WTC11 (cell line): ENCODE measurements around the gene LYRM7. TPM values are rescaled to one million over a fixed set of nuclear protein-coding genes. Genes with fewer than 3 reads are reported as not detected.

Experiments used
- ATAC-seq: fragments of 200-7000 bp; cut with Tn5 transposase; 2 replicates; pipeline ENCODE4 v1.10.0; 2021; ENCODE audit warnings: mild to moderate bottlenecking, moderate library complexity
- CTCF ChIA-PET: fragments of 300-600 bp; sonication (Branson Sonifier 250); formaldehyde crosslinking; loops from one replicate; lab custom pipeline; 2021; ENCODE audit warnings: antibody characterized with exemption; lab: Charles Lee
- POLR2A ChIA-PET: fragments of 350-600 bp; sonication (Branson Sonifier 250); formaldehyde crosslinking; loops from one replicate; lab custom pipeline; 2021; ENCODE audit warnings: antibody characterized with exemption; lab: Charles Lee
- DNase-seq: peaks from one replicate; pipeline ENCODE4 v3.0.0; 2021; ENCODE audit warnings: low spot score
- H3K27ac Mint-ChIP-seq: 2 replicates; pipeline ENCODE4 v1.8.0; 2021; ENCODE audit warnings: mixed read lengths
- H3K27me3 Mint-ChIP-seq: 2 replicates; pipeline ENCODE4 v1.8.0; 2021; ENCODE audit warnings: low read depth, mild to moderate bottlenecking, moderate library complexity, mixed read lengths
- H3K36me3 Mint-ChIP-seq: 2 replicates; pipeline ENCODE4 v1.8.0; 2021; ENCODE audit warnings: mixed read lengths
- H3K4me1 Mint-ChIP-seq: 2 replicates; pipeline ENCODE4 v1.8.0; 2022; ENCODE audit warnings: mixed read lengths
- H3K4me3 Mint-ChIP-seq: 2 replicates; pipeline ENCODE4 v1.8.0; 2021; ENCODE audit warnings: mild to moderate bottlenecking, moderate library complexity, mixed read lengths
- H3K9me3 Mint-ChIP-seq: 2 replicates; pipeline ENCODE4 v1.8.0; 2021; ENCODE audit warnings: mixed read lengths
- ETV6 ChIP-seq: sonication (generic); formaldehyde crosslinking; IDR thresholded peaks from 2 replicates; pipeline ENCODE4 v1.8.1; 2022; ENCODE audit warnings: mild to moderate bottlenecking, missing genetic modification reagents
- FOXP1 ChIP-seq: sonication (generic); formaldehyde crosslinking; IDR thresholded peaks from 2 replicates; pipeline ENCODE4 v1.8.0; 2022; ENCODE audit warnings: missing genetic modification reagents, mild to moderate bottlenecking, moderate library complexity, borderline replicate concordance
- GABPB1 ChIP-seq: sonication (generic); formaldehyde crosslinking; IDR thresholded peaks from 2 replicates; pipeline ENCODE4 v1.8.1; 2023; ENCODE audit warnings: mild to moderate bottlenecking, missing genetic modification reagents
- HMGA2 ChIP-seq: fragments of 250-450 bp; sonication (Bioruptor Pico); IDR thresholded peaks from 2 replicates; pipeline ENCODE4 v1.4.0; 2021; ENCODE audit warnings: mild to moderate bottlenecking, moderate library complexity
- MXD4 ChIP-seq: fragments of 250-450 bp; sonication (Bioruptor Pico); IDR thresholded peaks from 2 replicates; pipeline ENCODE4 v1.8.0; 2021; ENCODE audit warnings: mild to moderate bottlenecking, moderate library complexity, borderline replicate concordance
- MYBL2 ChIP-seq: sonication (generic); formaldehyde crosslinking; IDR thresholded peaks from 2 replicates; pipeline ENCODE4 v1.8.1; 2023; ENCODE audit warnings: mild to moderate bottlenecking, moderate library complexity, missing genetic modification reagents
- NFE2L1 ChIP-seq: sonication (generic); formaldehyde crosslinking; IDR thresholded peaks from 2 replicates; pipeline ENCODE4 v1.8.1; 2023; ENCODE audit warnings: missing genetic modification reagents
- NR1H2 ChIP-seq: sonication (generic); formaldehyde crosslinking; IDR thresholded peaks from 2 replicates; pipeline ENCODE4 v1.9.0; 2021; ENCODE audit warnings: mild to moderate bottlenecking, moderate library complexity, missing genetic modification reagents
- NR3C1 ChIP-seq: sonication (generic); formaldehyde crosslinking; conservative IDR thresholded peaks from 2 replicates; pipeline ENCODE4 v1.8.1; 2023; ENCODE audit warnings: low read depth, mild to moderate bottlenecking, missing genetic modification reagents
- OVOL2 ChIP-seq: fragments of 250-450 bp; sonication (Bioruptor Pico); IDR thresholded peaks from 2 replicates; pipeline ENCODE4 v1.9.0; 2021; ENCODE audit warnings: mild to moderate bottlenecking, borderline replicate concordance
- SMAD4 ChIP-seq: sonication (generic); formaldehyde crosslinking; IDR thresholded peaks from 2 replicates; pipeline ENCODE4 v1.8.0; 2022; ENCODE audit warnings: mild to moderate bottlenecking, missing genetic modification reagents
- ZNF121 ChIP-seq: sonication (generic); formaldehyde crosslinking; IDR thresholded peaks from 2 replicates; pipeline ENCODE4 v1.8.0; 2023; ENCODE audit warnings: missing genetic modification reagents
- ZNF416 ChIP-seq: fragments of 250-450 bp; sonication (Bioruptor Pico); IDR thresholded peaks from 2 replicates; pipeline ENCODE4 v1.9.0; 2021; ENCODE audit warnings: mild to moderate bottlenecking, inconsistent platforms
- ZNF423 ChIP-seq: fragments of 250-450 bp; sonication (Bioruptor Pico); IDR thresholded peaks from 2 replicates; pipeline ENCODE4 v2.1.2; 2022; ENCODE audit warnings: mild to moderate bottlenecking, moderate library complexity
- total RNA-seq: library from RNA; stranded (reverse); gene quantifications from 3 replicates; pipeline ENCODE4 v1.2.3, GENCODE V29; 2021
- TF ChIP-seq, protein P1 (sequence below): fragments of 250-450 bp; sonication (Bioruptor Pico); IDR thresholded peaks from 2 replicates; pipeline ENCODE4 v1.9.0; 2021; ENCODE audit warnings: mild to moderate bottlenecking
- TF ChIP-seq, protein P2 (sequence below): sonication (generic); formaldehyde crosslinking; IDR thresholded peaks from 2 replicates; pipeline ENCODE4 v1.8.0; 2023; ENCODE audit warnings: missing genetic modification reagents
- TF ChIP-seq, protein P3 (sequence below): sonication (generic); formaldehyde crosslinking; IDR thresholded peaks from 2 replicates; pipeline ENCODE4 v1.8.1; 2023; ENCODE audit warnings: mild to moderate bottlenecking, missing genetic modification reagents, moderate library complexity
- TF ChIP-seq, protein P4 (sequence below): fragments of 250-450 bp; sonication (Bioruptor Pico); conservative IDR thresholded peaks from 2 replicates; pipeline ENCODE4 v1.9.0; 2021; ENCODE audit warnings: mild to moderate bottlenecking
- TF ChIP-seq, protein P5 (sequence below): fragments of 250-450 bp; sonication (Bioruptor Pico); IDR thresholded peaks from 2 replicates; pipeline ENCODE4 v1.9.0; 2021; ENCODE audit warnings: mild to moderate bottlenecking
- TF ChIP-seq, protein P6 (sequence below): sonication (generic); formaldehyde crosslinking; IDR thresholded peaks from 2 replicates; pipeline ENCODE4 v1.8.0; 2022; ENCODE audit warnings: mild to moderate bottlenecking, missing genetic modification reagents

Gene LYRM7
- total RNA-seq, 1 experiment from 2014 or later, result 11.2 TPM

DNA sequence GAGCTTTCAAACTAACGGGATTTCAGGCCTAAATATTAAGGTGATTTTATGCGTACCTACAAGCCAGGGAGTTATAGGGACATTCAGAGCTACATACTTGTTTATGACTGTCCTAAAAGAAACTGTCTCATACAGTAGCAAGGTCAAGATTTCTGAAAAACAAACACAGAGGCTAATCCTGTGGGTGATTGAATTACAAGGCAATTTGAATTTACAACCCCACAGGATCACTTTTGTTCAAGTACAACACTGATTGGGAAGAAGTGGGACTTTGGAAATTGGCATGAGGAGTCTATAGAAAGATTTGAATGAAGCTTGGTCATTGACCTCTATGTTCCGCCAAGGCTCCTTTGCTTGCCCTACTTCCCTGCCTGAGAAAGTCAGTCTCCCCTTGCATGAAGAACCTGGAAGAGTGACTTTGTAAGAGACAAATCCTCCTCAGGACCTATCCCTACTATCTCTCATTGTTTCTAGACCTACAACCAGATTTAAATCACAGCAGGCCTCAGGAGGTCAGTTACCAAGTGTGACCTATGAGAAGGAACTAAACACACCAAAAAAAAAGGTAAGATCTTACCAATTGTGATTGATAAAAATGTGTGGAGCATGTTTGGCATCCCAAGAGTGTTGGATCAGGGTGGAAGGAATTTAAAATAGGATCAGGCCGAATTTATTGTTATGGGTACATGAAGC is 54.7 kb downstream of the LYRM7 start:
- Mint-ChIP-seq H3K9me3 (no peaks in the 10 kb centered on the region), H3K4me1 (peaks cover 5% of the 10 kb centered on the region; the same call in 1 of the 2 replicates), H3K27ac (no peak overlapping the region), H3K4me3 (no peak overlapping the region), H3K36me3 (no peaks in the 10 kb centered on the region), H3K27me3 (no peaks in the 10 kb centered on the region)
- DNase-seq (no peak), ATAC-seq (no peak)
- POLR2A ChIA-PET, result no interaction called here
- TF ChIP-seq OVOL2 (CRISPR knock-in tag) (no peak), NR1H2 (no peak), ZNF423 (CRISPR knock-in tag) (no peak)
- TF ChIP-seq, protein P1, sequence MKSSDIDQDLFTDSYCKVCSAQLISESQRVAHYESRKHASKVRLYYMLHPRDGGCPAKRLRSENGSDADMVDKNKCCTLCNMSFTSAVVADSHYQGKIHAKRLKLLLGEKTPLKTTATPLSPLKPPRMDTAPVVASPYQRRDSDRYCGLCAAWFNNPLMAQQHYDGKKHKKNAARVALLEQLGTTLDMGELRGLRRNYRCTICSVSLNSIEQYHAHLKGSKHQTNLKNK (CRISPR knock-in tag), result no peak
- TF ChIP-seq, protein P2, sequence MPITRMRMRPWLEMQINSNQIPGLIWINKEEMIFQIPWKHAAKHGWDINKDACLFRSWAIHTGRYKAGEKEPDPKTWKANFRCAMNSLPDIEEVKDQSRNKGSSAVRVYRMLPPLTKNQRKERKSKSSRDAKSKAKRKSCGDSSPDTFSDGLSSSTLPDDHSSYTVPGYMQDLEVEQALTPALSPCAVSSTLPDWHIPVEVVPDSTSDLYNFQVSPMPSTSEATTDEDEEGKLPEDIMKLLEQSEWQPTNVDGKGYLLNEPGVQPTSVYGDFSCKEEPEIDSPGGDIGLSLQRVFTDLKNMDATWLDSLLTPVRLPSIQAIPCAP (CRISPR knock-in tag), result no peak
- CTCF ChIA-PET, result no interaction called here

DNA sequence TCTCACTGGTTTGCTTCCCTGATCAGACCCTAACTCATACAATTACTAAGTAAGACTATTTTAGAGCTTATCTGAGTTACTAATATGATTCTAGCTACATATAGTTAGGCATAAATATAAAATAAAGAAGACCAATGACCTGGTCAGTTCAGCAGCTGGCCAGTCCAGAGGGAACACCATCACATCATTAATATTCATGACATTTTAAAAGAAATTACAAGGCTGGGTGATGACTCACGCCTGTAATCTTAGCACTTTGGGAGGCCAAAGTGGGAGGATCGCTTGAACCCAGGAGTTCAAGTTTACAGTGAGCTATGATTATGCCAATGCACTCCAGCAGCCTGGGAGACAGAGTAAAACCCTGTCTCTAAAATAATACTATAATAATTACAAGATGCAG is 56.2 kb downstream of the LYRM7 start:
- ATAC-seq (no peak), DNase-seq (no peak)
- ChIA-PET POLR2A (no interaction called here), CTCF (no interaction called here)
- H3K36me3 Mint-ChIP-seq, result no peaks in the 10 kb centered on the region
- no peak overlapping the region for H3K4me3 Mint-ChIP-seq
- no peaks in the 10 kb centered on the region for H3K9me3 Mint-ChIP-seq
- TF ChIP-seq NR3C1 (CRISPR knock-in tag) (no peak), MYBL2 (no peak), SMAD4 (CRISPR knock-in tag) (no peak), FOXP1 (no peak), OVOL2 (CRISPR knock-in tag) (no peak), HMGA2 (CRISPR knock-in tag) (no peak), MXD4 (CRISPR knock-in tag) (no peak), ETV6 (CRISPR knock-in tag) (no peak)
- TF ChIP-seq, protein P3, sequence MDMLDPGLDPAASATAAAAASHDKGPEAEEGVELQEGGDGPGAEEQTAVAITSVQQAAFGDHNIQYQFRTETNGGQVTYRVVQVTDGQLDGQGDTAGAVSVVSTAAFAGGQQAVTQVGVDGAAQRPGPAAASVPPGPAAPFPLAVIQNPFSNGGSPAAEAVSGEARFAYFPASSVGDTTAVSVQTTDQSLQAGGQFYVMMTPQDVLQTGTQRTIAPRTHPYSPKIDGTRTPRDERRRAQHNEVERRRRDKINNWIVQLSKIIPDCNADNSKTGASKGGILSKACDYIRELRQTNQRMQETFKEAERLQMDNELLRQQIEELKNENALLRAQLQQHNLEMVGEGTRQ (CRISPR knock-in tag), result no peak
- TF ChIP-seq, protein P4, sequence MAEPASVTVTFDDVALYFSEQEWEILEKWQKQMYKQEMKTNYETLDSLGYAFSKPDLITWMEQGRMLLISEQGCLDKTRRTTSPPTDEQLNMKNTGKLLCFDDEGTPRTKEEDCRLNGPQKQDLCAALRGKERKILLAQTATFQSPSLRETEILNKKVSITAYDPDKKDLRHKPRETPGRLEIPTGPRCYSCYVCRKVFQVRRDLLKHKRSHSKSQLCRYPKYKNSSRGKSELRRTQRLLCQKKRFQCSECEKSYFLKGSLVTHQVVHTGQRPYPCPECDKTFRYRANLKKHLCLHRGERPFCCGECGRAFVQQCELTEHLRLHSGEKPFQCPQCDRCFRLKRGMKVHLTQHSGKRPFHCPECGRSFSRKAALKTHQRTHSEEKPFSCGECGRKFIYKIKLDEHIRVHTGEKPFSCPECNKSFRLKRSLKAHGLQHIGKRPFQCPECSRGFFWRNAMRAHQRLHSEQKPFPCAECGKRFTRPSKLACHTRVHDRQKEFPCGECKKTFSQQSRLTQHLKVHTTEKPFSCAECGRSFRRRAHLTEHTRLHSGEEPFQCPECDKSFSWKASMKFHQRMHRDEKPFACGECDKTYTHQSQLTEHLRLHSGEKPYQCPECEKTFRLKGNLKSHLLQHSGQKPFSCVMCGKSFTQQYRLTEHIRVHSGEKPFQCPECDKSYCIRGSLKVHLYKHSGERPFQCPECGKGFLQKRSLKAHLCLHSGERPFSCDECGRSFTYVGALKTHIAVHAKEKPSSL (CRISPR knock-in tag), result no peak
- H3K27me3 Mint-ChIP-seq, result no peaks in the 10 kb centered on the region
- peaks cover 7% of the 10 kb centered on the region; the same call in 1 of the 2 replicates for H3K4me1 Mint-ChIP-seq
- H3K27ac Mint-ChIP-seq, result no peak overlapping the region

DNA sequence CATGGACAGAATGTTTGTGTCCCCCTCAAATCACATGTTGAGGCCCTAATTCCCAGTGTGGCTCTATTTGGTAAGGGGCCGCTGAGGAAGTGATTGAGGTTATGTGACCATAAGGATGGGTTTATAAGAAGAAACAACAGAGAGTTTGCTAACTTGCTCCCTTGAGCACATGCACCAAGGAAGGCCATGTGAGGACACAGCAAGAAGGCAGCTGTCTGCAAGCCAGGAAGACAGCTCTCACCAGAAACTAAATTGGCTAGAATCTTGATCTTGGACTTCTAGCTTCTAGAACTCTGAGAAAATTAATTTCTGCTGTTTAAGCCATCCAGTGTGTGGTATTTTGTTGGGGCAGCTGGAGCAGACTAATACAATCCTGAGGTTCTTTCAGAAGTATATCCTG is 57.9 kb downstream of the LYRM7 start:
- ChIA-PET CTCF (no interaction called here), POLR2A (no interaction called here)
- TF ChIP-seq NFE2L1 (CRISPR knock-in tag) (no peak), SMAD4 (CRISPR knock-in tag) (no peak), ZNF416 (no peak), NR1H2 (no peak), ZNF121 (CRISPR knock-in tag) (no peak), GABPB1 (CRISPR knock-in tag) (no peak)
- TF ChIP-seq, protein P5, sequence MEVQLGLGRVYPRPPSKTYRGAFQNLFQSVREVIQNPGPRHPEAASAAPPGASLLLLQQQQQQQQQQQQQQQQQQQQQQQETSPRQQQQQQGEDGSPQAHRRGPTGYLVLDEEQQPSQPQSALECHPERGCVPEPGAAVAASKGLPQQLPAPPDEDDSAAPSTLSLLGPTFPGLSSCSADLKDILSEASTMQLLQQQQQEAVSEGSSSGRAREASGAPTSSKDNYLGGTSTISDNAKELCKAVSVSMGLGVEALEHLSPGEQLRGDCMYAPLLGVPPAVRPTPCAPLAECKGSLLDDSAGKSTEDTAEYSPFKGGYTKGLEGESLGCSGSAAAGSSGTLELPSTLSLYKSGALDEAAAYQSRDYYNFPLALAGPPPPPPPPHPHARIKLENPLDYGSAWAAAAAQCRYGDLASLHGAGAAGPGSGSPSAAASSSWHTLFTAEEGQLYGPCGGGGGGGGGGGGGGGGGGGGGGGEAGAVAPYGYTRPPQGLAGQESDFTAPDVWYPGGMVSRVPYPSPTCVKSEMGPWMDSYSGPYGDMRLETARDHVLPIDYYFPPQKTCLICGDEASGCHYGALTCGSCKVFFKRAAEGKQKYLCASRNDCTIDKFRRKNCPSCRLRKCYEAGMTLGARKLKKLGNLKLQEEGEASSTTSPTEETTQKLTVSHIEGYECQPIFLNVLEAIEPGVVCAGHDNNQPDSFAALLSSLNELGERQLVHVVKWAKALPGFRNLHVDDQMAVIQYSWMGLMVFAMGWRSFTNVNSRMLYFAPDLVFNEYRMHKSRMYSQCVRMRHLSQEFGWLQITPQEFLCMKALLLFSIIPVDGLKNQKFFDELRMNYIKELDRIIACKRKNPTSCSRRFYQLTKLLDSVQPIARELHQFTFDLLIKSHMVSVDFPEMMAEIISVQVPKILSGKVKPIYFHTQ, result no peak
- TF ChIP-seq, protein P6, sequence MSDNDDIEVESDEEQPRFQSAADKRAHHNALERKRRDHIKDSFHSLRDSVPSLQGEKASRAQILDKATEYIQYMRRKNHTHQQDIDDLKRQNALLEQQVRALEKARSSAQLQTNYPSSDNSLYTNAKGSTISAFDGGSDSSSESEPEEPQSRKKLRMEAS, result no peak
- no peak overlapping the region for H3K27ac Mint-ChIP-seq
- H3K36me3 Mint-ChIP-seq, result no peaks in the 10 kb centered on the region
- H3K4me1 Mint-ChIP-seq, result peaks cover 7% of the 10 kb centered on the region; the same call in 1 of the 2 replicates
- no peak overlapping the region for H3K4me3 Mint-ChIP-seq
- H3K9me3 Mint-ChIP-seq, result no peaks in the 10 kb centered on the region
- DNase-seq (no peak), ATAC-seq (no peak)
- H3K27me3 Mint-ChIP-seq, result no peaks in the 10 kb centered on the region
